IMR-90 (cell line): ENCODE data around the gene SYNPO2L. TPM values are rescaled to one million over a fixed set of nuclear protein-coding genes. Genes with fewer than 3 reads are reported as not detected.
"Not testable (repeated sequence)": the region's sequence is repeated elsewhere in the genome, so short reads cannot be mapped to it uniquely, and the experiment has no call there.

Source experiments
- ATAC-seq: fragments of 200-7000 bp; cut with Tn5 transposase; 2 replicates; pipeline ENCODE4 v1.9.1; 2020; ENCODE audit warnings: low read depth, mild to moderate bottlenecking, moderate library complexity
- BruUV-seq: library from RNA; stranded (reverse); fragments of 400-500 nt; replicated peaks from 2 replicates; lab custom pipeline; 2021; lab: Mats Ljungman, UMichigan
- CTCF ChIA-PET: fragments of 300-600 bp; formaldehyde crosslinking; extraction: SDS; loops from one replicate; lab custom pipeline; 2021; ENCODE audit warnings: antibody characterized with exemption; lab: Yijun Ruan, JAX
- POLR2A ChIA-PET: fragments of 300-600 bp; sonication (Branson Sonifier 250); formaldehyde crosslinking; loops from one replicate; lab custom pipeline; 2022; ENCODE audit warnings: antibody characterized with exemption; ENCODE audit not compliant: unreplicated experiment; lab: Charles Lee
- DNase-seq: peaks from one replicate; pipeline ENCODE4 v3.0.0; 2013
- H2AFZ ChIP-seq: replicated peaks from 2 replicates; pipeline ENCODE3; 2013; ENCODE audit warnings: low read length, mild to moderate bottlenecking; ENCODE audit not compliant: poor library complexity
- H2AK5ac ChIP-seq: 2 replicates; pipeline ENCODE4 v1.6.1; 2013; ENCODE audit warnings: low read depth, low read length, inconsistent platforms
- H2AK9ac ChIP-seq: replicated peaks from 2 replicates; pipeline ENCODE3; 2013; ENCODE audit warnings: mild to moderate bottlenecking, low read depth, low read length, moderate library complexity; ENCODE audit not compliant: poor library complexity
- H2BK120ac ChIP-seq: 2 replicates; pipeline ENCODE4 v1.6.1; 2013; ENCODE audit warnings: low read depth, low read length, inconsistent platforms
- H2BK15ac ChIP-seq: 3 replicates; pipeline ENCODE4 v1.6.1; 2013; ENCODE audit warnings: low read depth, low read length, inconsistent platforms
- H2BK20ac ChIP-seq: 2 replicates; pipeline ENCODE4 v1.6.1; 2013; ENCODE audit warnings: low read depth, mild to moderate bottlenecking, inconsistent platforms, low read length, moderate library complexity
- H2BK5ac ChIP-seq: 2 replicates; pipeline ENCODE4 v1.6.1; 2013; ENCODE audit warnings: mild to moderate bottlenecking, low read depth, low read length, inconsistent platforms; ENCODE audit not compliant: poor library complexity, severe bottlenecking
- H3K14ac ChIP-seq: replicated peaks from 2 replicates; pipeline ENCODE4 v1.6.1; 2013; ENCODE audit warnings: low read depth, low read length, inconsistent platforms
- H3K18ac ChIP-seq: 2 replicates; pipeline ENCODE4 v1.6.1; 2013; ENCODE audit warnings: low read depth, low read length, control low read depth
- H3K23ac ChIP-seq: 2 replicates; pipeline ENCODE4 v1.6.1; 2013; ENCODE audit warnings: low read depth, low read length, inconsistent platforms
- H3K27ac ChIP-seq: 2 replicates; pipeline ENCODE4 v1.5.1; 2013; ENCODE audit warnings: mild to moderate bottlenecking, control low read depth, low read length; ENCODE audit not compliant: insufficient read depth
- H3K27me3 ChIP-seq: 2 replicates; pipeline ENCODE4 v1.6.1; 2013; ENCODE audit warnings: low read length; ENCODE audit not compliant: control insufficient read depth, insufficient read depth
- H3K36me3 ChIP-seq: 2 replicates; pipeline ENCODE4 v1.6.1; 2013; ENCODE audit warnings: low read length, mixed read lengths; ENCODE audit not compliant: control insufficient read depth, insufficient read depth
- H3K4ac ChIP-seq: 2 replicates; pipeline ENCODE4 v1.6.1; 2013; ENCODE audit warnings: low read depth, low read length, inconsistent platforms
- H3K4me1 ChIP-seq: 2 replicates; pipeline ENCODE4 v1.6.1; 2013; ENCODE audit warnings: low read length, mixed read lengths; ENCODE audit not compliant: control insufficient read depth, insufficient read depth
- H3K4me2 ChIP-seq: 2 replicates; pipeline ENCODE4 v1.6.1; 2013; ENCODE audit warnings: low read depth, mild to moderate bottlenecking, control low read depth, low read length, moderate library complexity
- H3K4me3 ChIP-seq: 2 replicates; pipeline ENCODE4 v1.5.1; 2013; ENCODE audit warnings: low read depth, mild to moderate bottlenecking, control low read depth, low read length, moderate library complexity; ENCODE audit not compliant: insufficient read depth
- H3K56ac ChIP-seq: 2 replicates; pipeline ENCODE4 v1.6.1; 2013; ENCODE audit warnings: low read length, inconsistent platforms; ENCODE audit not compliant: insufficient read depth; ENCODE audit errors: extremely low read depth
- H3K79me1 ChIP-seq, 2 experiments: 2 replicates each; pipeline ENCODE4 v1.6.1; 2013; ENCODE audit warnings: low read length in 2 of 2, inconsistent platforms in 1 of 2, low read depth in 1 of 2
- H3K9ac ChIP-seq: 2 replicates; pipeline ENCODE4 v1.6.1; 2013; ENCODE audit warnings: low read depth, low read length, control low read depth
- H3K9me1 ChIP-seq: 2 replicates; pipeline ENCODE4 v1.6.1; 2013; ENCODE audit warnings: low read length, inconsistent platforms; ENCODE audit not compliant: insufficient read depth
- H3K9me3 ChIP-seq: 2 replicates; pipeline ENCODE4 v1.6.1; 2013; ENCODE audit warnings: low read length; ENCODE audit not compliant: control insufficient read depth, insufficient read depth
- H4K20me1 ChIP-seq: 2 replicates; pipeline ENCODE4 v1.6.1; 2013; ENCODE audit warnings: low read length, inconsistent platforms; ENCODE audit not compliant: insufficient read depth
- H4K5ac ChIP-seq: 2 replicates; pipeline ENCODE4 v1.6.1; 2013; ENCODE audit warnings: mild to moderate bottlenecking, low read depth, low read length, control low read depth
- H4K8ac ChIP-seq, 2 experiments: 2 replicates each; pipeline ENCODE4 v1.6.1; 2013; ENCODE audit warnings: low read depth in 2 of 2, low read length in 2 of 2, control low read depth in 1 of 2, inconsistent platforms in 1 of 2
- H4K91ac ChIP-seq: 2 replicates; pipeline ENCODE4 v1.6.1; 2013; ENCODE audit warnings: low read depth, low read length, inconsistent platforms; ENCODE audit not compliant: insufficient read depth
- CTCF ChIP-seq: conservative IDR thresholded peaks from 2 replicates; pipeline ENCODE4 v1.5.1; 2012; ENCODE audit warnings: mild to moderate bottlenecking, low read depth, low read length, improper control_type of control experiment
- WGBS, 2 experiments: methylation state at CpG; one replicate each; pipeline versions ENCODE4 v1.1.5 to v1.1.7; 2013; ENCODE audit warnings: missing lambda C conversion rate in 2 of 2; ENCODE audit not compliant: insufficient read length in 1 of 2; ENCODE audit errors: extremely low coverage in 2 of 2; 5-methylcytosine and 5-hydroxymethylcytosine counted together
- dilution Hi-C: fragments of 300-500 bp; cut with HindIII; formaldehyde crosslinking; loops from one replicate; pipeline ENCODE4 v1.14.3; 2018; ENCODE audit warnings: low sequenced_read_pairs; ENCODE audit not compliant: unreplicated experiment
- in situ Hi-C: fragments of 300-500 bp; cut with MboI; formaldehyde crosslinking; loops from 3 replicates; pipeline ENCODE4 v1.14.3; 2019; ENCODE audit warnings: low sequenced_read_pairs, inconsistent platforms, mixed read lengths
- intact Hi-C: fragments of 100-400 bp; cut with micrococcal nuclease; formaldehyde crosslinking; loops from 2 replicates; pipeline ENCODE4 v1.10.0; 2022
- polyA plus RNA-seq, 3 experiments: library from polyadenylated mRNA; depleted of rRNA; stranded (reverse); fragments of >200 nt; gene quantifications; 2 replicates each; pipeline ENCODE4 v1.2.3, GENCODE V29; 2012; ENCODE audit warnings: low replicate concordance in 1 of 3
- total RNA-seq: library from RNA; depleted of rRNA; stranded (reverse); fragments of >200 nt; gene quantifications from 2 replicates; pipeline ENCODE4 v1.2.3, GENCODE V29; 2012

SYNPO2L gene
- total and polyA plus RNA-seq, 2 of the 4 experiments (the other 2 are of a cell fraction), result 0.18 to 0.62 TPM

- no peak for TF ChIP-seq CTCF
These were observed at the start of gene SYNPO2L (continued) for GRCh38 chr10:73655990-73656298.

DNA sequence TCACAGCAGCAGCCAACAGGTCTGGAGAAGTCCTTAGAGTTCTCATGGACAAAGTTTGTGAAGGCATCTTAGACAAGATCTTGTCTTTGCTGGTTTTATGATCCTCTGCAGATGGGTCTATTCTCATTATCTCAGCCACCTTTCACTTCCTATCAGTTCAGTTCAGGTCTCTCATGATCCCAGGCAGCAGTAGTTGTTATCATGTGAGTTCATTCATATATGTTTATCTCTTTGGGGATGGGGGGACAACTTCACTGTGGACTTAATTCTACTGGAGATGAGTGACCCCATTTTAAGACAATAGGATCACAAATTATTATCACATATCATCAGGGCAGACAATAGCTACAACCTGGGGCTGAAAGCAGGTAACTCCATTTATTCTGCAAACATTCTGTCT lies 48.1 kb upstream of the SYNPO2L start:
- CTCF ChIA-PET, result not testable (repeated sequence)

GRCh38 chr10:73698819-73699218 lies 43.0 kb upstream of the SYNPO2L start:
- H2BK15ac ChIP-seq, BruUV-seq, H4K20me1 ChIP-seq, H3K4me3 ChIP-seq, dilution Hi-C loops, H2BK5ac ChIP-seq, DNase-seq, H2BK120ac ChIP-seq, in situ Hi-C loops, H2AK5ac ChIP-seq, H4K91ac ChIP-seq, H3K27ac ChIP-seq, H3K56ac ChIP-seq, H4K5ac ChIP-seq, POLR2A ChIA-PET, H3K27me3 ChIP-seq, H3K9me3 ChIP-seq, H3K4ac ChIP-seq, H3K18ac ChIP-seq, H2AFZ ChIP-seq, ATAC-seq, H4K8ac ChIP-seq, H3K14ac ChIP-seq, H3K9me1 ChIP-seq, H3K4me1 ChIP-seq, H3K79me1 ChIP-seq, intact Hi-C loops, H2AK9ac ChIP-seq, H3K36me3 ChIP-seq, H3K23ac ChIP-seq, H3K9ac ChIP-seq, H2BK20ac ChIP-seq, CTCF ChIA-PET, H3K4me2 ChIP-seq: not testable (repeated sequence)
- WGBS, 2 experiments, result no CpG with 5 or more reads among the region's 2 CpGs

More for the DNA sequence above, 48.1 kb upstream of the SYNPO2L start:
- H4K91ac ChIP-seq, POLR2A ChIA-PET, H3K9me3 ChIP-seq, H3K4me2 ChIP-seq, H3K9ac ChIP-seq, DNase-seq, H3K14ac ChIP-seq, H4K5ac ChIP-seq, dilution Hi-C loops, H2BK5ac ChIP-seq, H3K4ac ChIP-seq, H2AK9ac ChIP-seq, BruUV-seq, H3K56ac ChIP-seq, H3K36me3 ChIP-seq, in situ Hi-C loops, H2BK120ac ChIP-seq, H3K4me3 ChIP-seq, H3K18ac ChIP-seq, H3K27me3 ChIP-seq, H2BK20ac ChIP-seq, intact Hi-C loops, H3K9me1 ChIP-seq, H2AFZ ChIP-seq, H3K23ac ChIP-seq, H2AK5ac ChIP-seq, H3K27ac ChIP-seq, H4K20me1 ChIP-seq, H3K79me1 ChIP-seq, ATAC-seq, H4K8ac ChIP-seq, H2BK15ac ChIP-seq: not testable (repeated sequence)
- H3K4me1 ChIP-seq, result peaks cover 12% of the 10 kb centered on the region
